SK-N-SH (cell line): ENCODE measurements around the gene RFT1. TPM values are rescaled to one million over a fixed set of nuclear protein-coding genes. Genes with fewer than 3 reads are reported as not detected.

Experiments used
- CTCF ChIA-PET: fragments of 300-600, 350-600 bp; formaldehyde crosslinking; extraction: SDS; loops from one replicate; lab custom pipeline; 2021; lab: Yijun Ruan, JAX
- POLR2A ChIA-PET: fragments of 350-600 bp; sonication (Branson Sonifier 250); formaldehyde crosslinking; extraction: SDS; loops from one replicate; lab custom pipeline; 2020; ENCODE audit warnings: antibody characterized with exemption, inconsistent platforms; lab: Yijun Ruan, JAX
- DNase-seq: peaks from one replicate; pipeline ENCODE4 v3.0.0; 2012
- H2AFZ ChIP-seq: fragments of 200-600 bp; sonication (generic); 2 replicates; pipeline ENCODE4 v1.8.1; 2016; ENCODE audit warnings: antibody characterized with exemption, mild to moderate bottlenecking, low read depth
- H3F3A ChIP-seq: fragments of 200-600 bp; sonication (generic); replicated peaks from 2 replicates; pipeline ENCODE3; 2016; ENCODE audit warnings: antibody characterized with exemption, mild to moderate bottlenecking; ENCODE audit not compliant: insufficient read depth
- H3K27ac ChIP-seq, 2 experiments: fragments of 200-500 bp in 1 of 2; fragments of 200-600 bp in 1 of 2; sonication (Bioruptor generic) in 1 of 2; sonication (generic), shearing (Covaris generic) in 1 of 2; 2 replicates each; pipeline versions ENCODE4 v1.5.1 to v1.6.1; 2014 to 2016; ENCODE audit warnings: low read depth in 2 of 2, inconsistent platforms in 1 of 2, low read length in 1 of 2, mild to moderate bottlenecking in 1 of 2, mixed read lengths in 1 of 2
- H3K27me3 ChIP-seq: fragments of 200-600 bp; sonication (generic), shearing (Covaris generic); 2 replicates; pipeline ENCODE4 v1.6.1; 2016; ENCODE audit warnings: mixed run types; ENCODE audit not compliant: insufficient read depth
- H3K36me3 ChIP-seq, 2 experiments: fragments of 200-500 bp in 1 of 2; fragments of 200-600 bp in 1 of 2; sonication (Bioruptor generic) in 1 of 2; sonication (generic) in 1 of 2; replicated peaks in 1 of 2; 2 replicates each; pipeline versions ENCODE3 to v1.5.1; 2014 to 2016; ENCODE audit warnings: low read length in 1 of 2, mild to moderate bottlenecking in 1 of 2; ENCODE audit not compliant: insufficient read depth in 2 of 2, control insufficient read depth in 1 of 2
- H3K4me1 ChIP-seq, 2 experiments: fragments of 200-500 bp in 1 of 2; fragments of 200-600 bp in 1 of 2; sonication (Bioruptor generic) in 1 of 2; sonication (generic), shearing (Covaris generic) in 1 of 2; 2 replicates each; pipeline versions ENCODE4 v1.5.1 to v1.6.1; 2014 to 2016; ENCODE audit warnings: low read depth in 1 of 2, low read length in 1 of 2, mixed run types in 1 of 2; ENCODE audit not compliant: insufficient read depth in 2 of 2, control insufficient read depth in 1 of 2
- H3K4me2 ChIP-seq: fragments of 200-600 bp; sonication (generic), shearing (Covaris generic); 2 replicates; pipeline ENCODE4 v1.6.1; 2017; ENCODE audit warnings: mixed run types
- H3K4me3 ChIP-seq, 2 experiments: fragments of 200-500 bp in 1 of 2; fragments of 200-600 bp in 1 of 2; sonication (Bioruptor generic) in 1 of 2; sonication (generic), shearing (Covaris generic) in 1 of 2; 2 replicates each; pipeline versions ENCODE4 v1.5.1 to v1.8.1; 2014 to 2016; ENCODE audit warnings: low read depth in 2 of 2, inconsistent platforms in 1 of 2, low read length in 1 of 2, mild to moderate bottlenecking in 1 of 2, mixed read lengths in 1 of 2, moderate library complexity in 1 of 2
- H3K79me2 ChIP-seq: fragments of 200-600 bp; sonication (generic); 2 replicates; pipeline ENCODE4 v1.8.1; 2017; ENCODE audit warnings: mild to moderate bottlenecking; ENCODE audit not compliant: insufficient read depth
- H3K9ac ChIP-seq: fragments of 200-600 bp; sonication (generic); 2 replicates; pipeline ENCODE4 v1.6.1; 2017; ENCODE audit warnings: mixed run types
- H3K9me2 ChIP-seq: fragments of 200-600 bp; sonication (generic); 2 replicates; pipeline ENCODE4 v1.6.1; 2017; ENCODE audit warnings: mixed run types
- H3K9me3 ChIP-seq: fragments of 200-600 bp; sonication (generic); 2 replicates; pipeline ENCODE4 v1.6.1; 2017; ENCODE audit warnings: mixed run types, mild to moderate bottlenecking, moderate library complexity
- H4K20me1 ChIP-seq: fragments of 200-600 bp; sonication (generic); 2 replicates; pipeline ENCODE4 v1.6.1; 2017; ENCODE audit warnings: mild to moderate bottlenecking, mixed run types; ENCODE audit not compliant: insufficient read depth
- EZH2phosphoT487 ChIP-seq: fragments of 200-600 bp; sonication (generic); IDR thresholded peaks from 2 replicates; pipeline ENCODE4 v1.6.1; 2017; ENCODE audit warnings: low read depth, mixed run types, mild to moderate bottlenecking, antibody characterized with exemption, moderate library complexity, borderline replicate concordance
- FOXJ3 ChIP-seq: sonication (generic); formaldehyde crosslinking; IDR thresholded peaks from 2 replicates; pipeline ENCODE4 v1.5.1; 2020; ENCODE audit warnings: mild to moderate bottlenecking, missing genetic modification reagents
- FOXM1 ChIP-seq: IDR thresholded peaks from 2 replicates; pipeline ENCODE4 v1.4.0; 2012; ENCODE audit warnings: low read depth, mild to moderate bottlenecking
- GABPA ChIP-seq: IDR thresholded peaks from 2 replicates; pipeline ENCODE4 v1.4.0; 2012; ENCODE audit warnings: low read depth, mild to moderate bottlenecking
- GATA2 ChIP-seq: sonication (generic); formaldehyde crosslinking; IDR thresholded peaks from 2 replicates; pipeline ENCODE4 v1.5.0; 2020; ENCODE audit warnings: mild to moderate bottlenecking, missing genetic modification reagents
- MEF2A ChIP-seq: IDR thresholded peaks from 2 replicates; pipeline ENCODE4 v1.4.0; 2012; ENCODE audit warnings: low read depth, borderline replicate concordance
- NFIC ChIP-seq: IDR thresholded peaks from 2 replicates; pipeline ENCODE4 v1.4.0; 2012; ENCODE audit warnings: borderline replicate concordance
- NRF1 ChIP-seq: IDR thresholded peaks from 2 replicates; pipeline ENCODE4 v1.6.1; 2012; ENCODE audit warnings: low read depth, mild to moderate bottlenecking, low read length
- RAD21 ChIP-seq: IDR thresholded peaks from 2 replicates; pipeline ENCODE4 v1.6.1; 2012; ENCODE audit warnings: mild to moderate bottlenecking, low read length
- RCOR1 ChIP-seq: fragments of 150-350 bp; IDR thresholded peaks from 2 replicates; pipeline ENCODE4 v1.6.1; 2017; ENCODE audit warnings: antibody characterized with exemption, low read length
- SMC3 ChIP-seq: IDR thresholded peaks from 2 replicates; pipeline ENCODE4 v1.6.1; 2012; ENCODE audit warnings: low read depth, low read length, improper control_type of control experiment
- TAF1 ChIP-seq: IDR thresholded peaks from 2 replicates; pipeline ENCODE4 v1.6.1; 2012; ENCODE audit warnings: low read depth, mild to moderate bottlenecking, low read length, moderate library complexity, borderline replicate concordance
- TCF12 ChIP-seq: IDR thresholded peaks from 2 replicates; pipeline ENCODE4 v1.4.0; 2012
- WGBS: methylation state at CpG from one replicate; pipeline ENCODE4 v1.1.6; 2017; ENCODE audit warnings: low lambda C conversion rate; 5-methylcytosine and 5-hydroxymethylcytosine counted together
- polyA plus RNA-seq, 3 experiments: library from polyadenylated mRNA; depleted of rRNA; stranded (reverse); fragments of >200 nt; gene quantifications; 2 replicates each; pipeline ENCODE4 v1.2.3, GENCODE V29; 2012
- TF ChIP-seq, protein P1 (sequence below): fragments of 150-350 bp; IDR thresholded peaks from 2 replicates; pipeline ENCODE4 v1.6.1; 2016; ENCODE audit warnings: mild to moderate bottlenecking, low read depth, low read length
- TF ChIP-seq, protein P2 (sequence below): fragments of 200-600 bp; sonication (generic); IDR thresholded peaks from 2 replicates; pipeline ENCODE4 v1.6.1; 2017; ENCODE audit warnings: antibody characterized with exemption, mild to moderate bottlenecking, moderate library complexity
- TF ChIP-seq, protein P3 (sequence below): IDR thresholded peaks from 2 replicates; pipeline ENCODE4; 2012
- TF ChIP-seq, protein P4 (sequence below): IDR thresholded peaks from 2 replicates; pipeline ENCODE4 v1.6.1; 2012; ENCODE audit warnings: mild to moderate bottlenecking, low read depth, low read length, moderate library complexity
- TF ChIP-seq, protein P5 (sequence below): fragments of 150-350 bp; IDR thresholded peaks from 2 replicates; pipeline ENCODE4 v1.6.1; 2017; ENCODE audit warnings: antibody characterized with exemption, low read length, low read depth, borderline replicate concordance

The RFT1 gene
- polyA plus RNA-seq, 1 of the 3 experiments (the other 2 are of a cell fraction), result 13.8 TPM

DNA sequence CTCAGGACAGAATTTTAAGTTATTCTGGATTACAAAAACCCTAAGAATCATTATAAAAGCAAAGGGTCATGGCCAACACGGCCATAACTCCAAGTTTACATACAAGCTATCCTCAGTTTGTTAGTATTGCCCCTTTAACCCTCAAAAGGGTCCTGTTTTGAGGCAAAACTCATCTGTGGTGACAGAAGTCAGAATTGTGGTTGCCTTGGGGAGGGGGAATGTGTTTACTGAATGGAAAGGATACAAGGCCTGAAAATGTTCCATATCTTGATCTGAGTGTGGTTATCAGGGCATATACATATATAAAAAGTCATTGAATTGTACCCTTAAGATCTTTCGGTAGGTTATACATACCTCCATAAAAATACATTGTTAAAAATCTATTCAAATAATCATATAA, 86.5 kb downstream of the RFT1 start:
- Histone ChIP-seq H3K9me3 (no peaks in the 10 kb centered on the region), H3K9me2 (no peaks in the 10 kb centered on the region), H3K9ac (no peak overlapping the region), H3K4me1 (peaks cover 0 to 6% of the 10 kb centered on the region in 2 experiments; a peak in 2 of 4 replicates), H3F3A (peaks cover 11% of the 10 kb centered on the region), H3K79me2 (no peaks in the 10 kb centered on the region; the same call in 1 of the 2 replicates), H4K20me1 (no peaks in the 10 kb centered on the region), H2AFZ (no peak overlapping the region), H3K36me3 (no peaks in the 10 kb centered on the region), H3K4me2 (no peak overlapping the region), H3K27me3 (no peaks in the 10 kb centered on the region; the same call in 1 of the 2 replicates), H3K27ac (no peak overlapping the region), H3K4me3 (no peak overlapping the region)
- TF ChIP-seq, protein P1, sequence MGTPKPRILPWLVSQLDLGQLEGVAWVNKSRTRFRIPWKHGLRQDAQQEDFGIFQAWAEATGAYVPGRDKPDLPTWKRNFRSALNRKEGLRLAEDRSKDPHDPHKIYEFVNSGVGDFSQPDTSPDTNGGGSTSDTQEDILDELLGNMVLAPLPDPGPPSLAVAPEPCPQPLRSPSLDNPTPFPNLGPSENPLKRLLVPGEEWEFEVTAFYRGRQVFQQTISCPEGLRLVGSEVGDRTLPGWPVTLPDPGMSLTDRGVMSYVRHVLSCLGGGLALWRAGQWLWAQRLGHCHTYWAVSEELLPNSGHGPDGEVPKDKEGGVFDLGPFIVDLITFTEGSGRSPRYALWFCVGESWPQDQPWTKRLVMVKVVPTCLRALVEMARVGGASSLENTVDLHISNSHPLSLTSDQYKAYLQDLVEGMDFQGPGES, result no peak
- TF ChIP-seq EZH2phosphoT487, result no peak
- no peak for TF ChIP-seq FOXM1
- TF ChIP-seq, protein P2, sequence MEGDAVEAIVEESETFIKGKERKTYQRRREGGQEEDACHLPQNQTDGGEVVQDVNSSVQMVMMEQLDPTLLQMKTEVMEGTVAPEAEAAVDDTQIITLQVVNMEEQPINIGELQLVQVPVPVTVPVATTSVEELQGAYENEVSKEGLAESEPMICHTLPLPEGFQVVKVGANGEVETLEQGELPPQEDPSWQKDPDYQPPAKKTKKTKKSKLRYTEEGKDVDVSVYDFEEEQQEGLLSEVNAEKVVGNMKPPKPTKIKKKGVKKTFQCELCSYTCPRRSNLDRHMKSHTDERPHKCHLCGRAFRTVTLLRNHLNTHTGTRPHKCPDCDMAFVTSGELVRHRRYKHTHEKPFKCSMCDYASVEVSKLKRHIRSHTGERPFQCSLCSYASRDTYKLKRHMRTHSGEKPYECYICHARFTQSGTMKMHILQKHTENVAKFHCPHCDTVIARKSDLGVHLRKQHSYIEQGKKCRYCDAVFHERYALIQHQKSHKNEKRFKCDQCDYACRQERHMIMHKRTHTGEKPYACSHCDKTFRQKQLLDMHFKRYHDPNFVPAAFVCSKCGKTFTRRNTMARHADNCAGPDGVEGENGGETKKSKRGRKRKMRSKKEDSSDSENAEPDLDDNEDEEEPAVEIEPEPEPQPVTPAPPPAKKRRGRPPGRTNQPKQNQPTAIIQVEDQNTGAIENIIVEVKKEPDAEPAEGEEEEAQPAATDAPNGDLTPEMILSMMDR, result no peak
- TF ChIP-seq TAF1, result no peak
- TF ChIP-seq TCF12, result no peak
- TF ChIP-seq, protein P3, sequence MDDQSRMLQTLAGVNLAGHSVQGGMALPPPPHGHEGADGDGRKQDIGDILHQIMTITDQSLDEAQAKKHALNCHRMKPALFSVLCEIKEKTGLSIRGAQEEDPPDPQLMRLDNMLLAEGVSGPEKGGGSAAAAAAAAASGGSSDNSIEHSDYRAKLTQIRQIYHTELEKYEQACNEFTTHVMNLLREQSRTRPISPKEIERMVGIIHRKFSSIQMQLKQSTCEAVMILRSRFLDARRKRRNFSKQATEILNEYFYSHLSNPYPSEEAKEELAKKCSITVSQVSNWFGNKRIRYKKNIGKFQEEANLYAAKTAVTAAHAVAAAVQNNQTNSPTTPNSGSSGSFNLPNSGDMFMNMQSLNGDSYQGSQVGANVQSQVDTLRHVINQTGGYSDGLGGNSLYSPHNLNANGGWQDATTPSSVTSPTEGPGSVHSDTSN, result no peak
- no peak for TF ChIP-seq FOXJ3 (CRISPR knock-in tag)
- TF ChIP-seq RCOR1, result no peak
- TF ChIP-seq RAD21, result no peak
- TF ChIP-seq MEF2A, result no peak
- CTCF ChIA-PET, result interaction anchor here (0.7 to 1.3 kb wide), 4 partner anchors 10 to 160 kb away, joined by 4 to 6 read pairs (median 4); no protein-coding TSS in a partner anchor
- no peak for DNase-seq
- POLR2A ChIA-PET, result no interaction called here
- 85% methylated on average over 2 of the region's 2 CpGs for WGBS

DNA sequence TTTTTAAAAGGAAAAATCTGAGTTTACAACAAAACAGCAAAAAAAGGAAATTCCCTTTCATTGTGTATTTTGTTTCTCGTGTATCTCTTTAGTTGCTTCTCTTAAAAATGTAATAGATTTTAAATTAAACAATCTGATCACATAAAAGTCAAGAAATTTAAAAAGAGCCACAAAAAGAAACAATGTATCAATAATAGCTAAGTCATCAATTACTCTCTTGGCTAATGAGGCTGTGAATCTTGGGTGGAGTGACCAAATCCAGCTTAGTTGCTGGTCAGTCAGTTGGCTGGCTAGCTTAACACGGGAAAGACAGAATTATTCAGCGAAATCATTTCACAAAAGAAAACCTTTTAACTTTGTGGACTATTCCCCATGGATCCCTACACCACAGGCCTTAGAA, 87.6 kb downstream of the RFT1 start:
- no peaks in the 10 kb centered on the region; the same call in 1 of the 2 replicates for H3K27me3 ChIP-seq
- H3K4me1 ChIP-seq, result peaks cover 0 to 6% of the 10 kb centered on the region in 2 experiments; a peak in 2 of 4 replicates
- H3K4me2 ChIP-seq, result no peak overlapping the region
- ChIA-PET POLR2A (no interaction called here), CTCF (interaction anchor here (1.1 to 1.3 kb wide), 2 partner anchors 9 to 72 kb away, joined by 3 to 6 read pairs; no protein-coding TSS in a partner anchor)
- no peaks in the 10 kb centered on the region for H4K20me1 ChIP-seq
- H3F3A ChIP-seq, result peaks cover 7% of the 10 kb centered on the region
- H3K27ac ChIP-seq, result no peak overlapping the region
- no peaks in the 10 kb centered on the region for H3K36me3 ChIP-seq
- H2AFZ ChIP-seq, result no peak overlapping the region
- DNase-seq, result no peak
- H3K9ac ChIP-seq, result no peak overlapping the region
- H3K79me2 ChIP-seq, result no peaks in the 10 kb centered on the region; the same call in 1 of the 2 replicates
- no peak overlapping the region for H3K4me3 ChIP-seq
- no peaks in the 10 kb centered on the region for H3K9me2 ChIP-seq
- 97% methylated on average over 3 of the region's 3 CpGs for WGBS
- H3K9me3 ChIP-seq, result no peaks in the 10 kb centered on the region
- TF ChIP-seq GATA2 (no peak), NFIC (no peak), FOXJ3 (CRISPR knock-in tag) (no peak), SMC3 (no peak), GABPA (no peak), NRF1 (no peak)
- TF ChIP-seq, protein P4, sequence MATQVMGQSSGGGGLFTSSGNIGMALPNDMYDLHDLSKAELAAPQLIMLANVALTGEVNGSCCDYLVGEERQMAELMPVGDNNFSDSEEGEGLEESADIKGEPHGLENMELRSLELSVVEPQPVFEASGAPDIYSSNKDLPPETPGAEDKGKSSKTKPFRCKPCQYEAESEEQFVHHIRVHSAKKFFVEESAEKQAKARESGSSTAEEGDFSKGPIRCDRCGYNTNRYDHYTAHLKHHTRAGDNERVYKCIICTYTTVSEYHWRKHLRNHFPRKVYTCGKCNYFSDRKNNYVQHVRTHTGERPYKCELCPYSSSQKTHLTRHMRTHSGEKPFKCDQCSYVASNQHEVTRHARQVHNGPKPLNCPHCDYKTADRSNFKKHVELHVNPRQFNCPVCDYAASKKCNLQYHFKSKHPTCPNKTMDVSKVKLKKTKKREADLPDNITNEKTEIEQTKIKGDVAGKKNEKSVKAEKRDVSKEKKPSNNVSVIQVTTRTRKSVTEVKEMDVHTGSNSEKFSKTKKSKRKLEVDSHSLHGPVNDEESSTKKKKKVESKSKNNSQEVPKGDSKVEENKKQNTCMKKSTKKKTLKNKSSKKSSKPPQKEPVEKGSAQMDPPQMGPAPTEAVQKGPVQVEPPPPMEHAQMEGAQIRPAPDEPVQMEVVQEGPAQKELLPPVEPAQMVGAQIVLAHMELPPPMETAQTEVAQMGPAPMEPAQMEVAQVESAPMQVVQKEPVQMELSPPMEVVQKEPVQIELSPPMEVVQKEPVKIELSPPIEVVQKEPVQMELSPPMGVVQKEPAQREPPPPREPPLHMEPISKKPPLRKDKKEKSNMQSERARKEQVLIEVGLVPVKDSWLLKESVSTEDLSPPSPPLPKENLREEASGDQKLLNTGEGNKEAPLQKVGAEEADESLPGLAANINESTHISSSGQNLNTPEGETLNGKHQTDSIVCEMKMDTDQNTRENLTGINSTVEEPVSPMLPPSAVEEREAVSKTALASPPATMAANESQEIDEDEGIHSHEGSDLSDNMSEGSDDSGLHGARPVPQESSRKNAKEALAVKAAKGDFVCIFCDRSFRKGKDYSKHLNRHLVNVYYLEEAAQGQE, result no peak
- TF ChIP-seq, protein P3, result no peak
- TF ChIP-seq, protein P5, sequence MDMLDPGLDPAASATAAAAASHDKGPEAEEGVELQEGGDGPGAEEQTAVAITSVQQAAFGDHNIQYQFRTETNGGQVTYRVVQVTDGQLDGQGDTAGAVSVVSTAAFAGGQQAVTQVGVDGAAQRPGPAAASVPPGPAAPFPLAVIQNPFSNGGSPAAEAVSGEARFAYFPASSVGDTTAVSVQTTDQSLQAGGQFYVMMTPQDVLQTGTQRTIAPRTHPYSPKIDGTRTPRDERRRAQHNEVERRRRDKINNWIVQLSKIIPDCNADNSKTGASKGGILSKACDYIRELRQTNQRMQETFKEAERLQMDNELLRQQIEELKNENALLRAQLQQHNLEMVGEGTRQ, result no peak
